Activated CD4-positive, alpha-beta T cell treated with anti-CD3 and anti-CD28 coated beads, Interleukin-10, Interleukin-2, amounts not matched to agents 100 ng/mL and 50 ng/mL, durations not matched to agents 16 hours and 8 hours (primary cell): ENCODE results near the gene MAEA.
"Not testable (repeated sequence)": the region's sequence is repeated elsewhere in the genome, so short reads cannot be mapped to it uniquely, and the experiment has no call there.

Experiments used
- DNase-seq: peaks from one replicate; pipeline ENCODE4 v3.0.0-alpha.2; 2020

MAEA gene

DNA sequence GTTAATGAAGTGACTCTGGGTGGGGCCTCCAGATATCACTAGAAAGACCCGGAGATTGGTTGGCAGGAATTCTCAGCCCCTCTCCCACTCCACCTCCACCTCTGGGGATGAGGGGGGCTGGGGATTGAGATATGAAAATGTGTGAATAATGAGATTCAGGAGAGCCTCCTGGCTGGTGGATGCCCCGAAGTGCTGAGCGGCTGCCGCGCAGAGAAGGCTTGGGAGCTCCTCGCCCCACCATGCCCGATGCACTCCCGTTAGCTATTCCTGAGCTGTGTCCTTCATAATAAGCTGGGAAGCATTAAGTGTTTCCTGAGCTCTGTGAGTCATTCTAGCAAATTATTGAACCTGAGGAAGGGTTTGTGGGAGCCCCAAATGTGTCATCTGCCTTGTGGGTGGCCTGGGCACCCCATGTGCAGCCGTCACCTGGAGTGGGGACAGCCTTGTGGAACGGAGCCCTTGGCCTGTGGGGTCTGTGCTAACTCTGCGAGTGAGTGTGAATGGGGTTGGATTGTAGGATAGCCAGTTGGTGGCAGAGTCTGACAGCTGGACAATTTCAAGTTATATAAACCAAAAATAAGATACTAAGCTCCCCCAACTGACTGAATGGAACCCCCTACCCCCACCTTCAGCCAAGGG, 4.4 kb upstream of the MAEA start:
- no peak for DNase-seq

DNA sequence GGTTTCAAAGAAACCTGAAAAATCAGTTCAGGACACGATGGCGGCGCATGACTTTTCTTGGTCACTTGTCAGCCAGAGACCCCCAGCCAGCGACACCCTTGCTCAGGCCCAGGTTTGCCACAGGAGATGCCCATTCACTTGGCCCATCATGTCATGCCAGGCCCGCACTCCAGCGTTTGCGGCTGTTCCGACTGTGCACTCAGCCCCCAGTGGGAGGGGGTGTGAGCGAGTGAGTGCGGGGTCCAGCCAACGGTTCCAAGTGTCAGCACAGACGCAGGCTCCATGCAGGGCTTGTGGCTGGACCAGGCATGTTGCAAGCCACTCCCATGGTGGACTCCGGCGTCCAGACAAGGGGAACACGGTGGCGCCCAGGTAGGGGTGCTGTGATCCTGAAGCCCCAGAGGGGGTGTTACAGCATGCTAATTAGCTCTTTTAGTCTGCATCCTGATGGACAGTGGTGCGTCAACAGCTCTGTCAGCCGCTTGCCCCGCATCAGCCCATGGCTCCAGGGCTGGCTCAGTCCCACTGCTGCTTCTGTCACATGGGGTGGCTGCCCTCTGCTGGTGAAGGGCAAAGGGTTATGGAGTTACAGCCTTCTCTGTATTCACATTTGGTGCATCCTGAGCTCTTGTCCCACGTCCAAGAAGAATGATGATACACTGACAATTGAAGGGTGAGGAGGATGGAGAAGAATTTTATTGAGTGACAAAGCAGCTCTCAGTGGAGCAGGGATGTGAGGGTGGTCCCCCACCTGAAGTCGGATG, 3.7 kb upstream of the MAEA start:
- peak; percentile 60 for DNase-seq

DNA sequence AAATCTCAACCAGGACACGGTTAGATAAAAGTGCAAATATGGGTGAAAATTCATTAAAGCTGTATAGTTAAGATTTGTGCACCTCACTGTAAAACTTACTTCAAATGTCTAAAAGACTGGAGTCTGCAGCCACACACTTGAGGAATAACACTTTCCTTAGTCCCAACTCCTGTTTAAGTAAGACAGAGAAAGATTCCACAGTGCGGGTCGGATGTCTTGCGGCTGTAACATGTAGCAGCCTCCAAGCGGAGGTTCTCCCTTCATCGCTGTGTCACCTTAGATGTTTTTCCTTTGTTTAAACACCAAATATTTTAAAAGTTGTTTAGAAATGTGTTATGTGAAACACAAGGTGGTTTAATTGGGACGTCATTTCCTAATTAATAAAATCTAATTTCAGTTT, 905 bp upstream of the MAEA start:
- DNase-seq = no peak

DNA sequence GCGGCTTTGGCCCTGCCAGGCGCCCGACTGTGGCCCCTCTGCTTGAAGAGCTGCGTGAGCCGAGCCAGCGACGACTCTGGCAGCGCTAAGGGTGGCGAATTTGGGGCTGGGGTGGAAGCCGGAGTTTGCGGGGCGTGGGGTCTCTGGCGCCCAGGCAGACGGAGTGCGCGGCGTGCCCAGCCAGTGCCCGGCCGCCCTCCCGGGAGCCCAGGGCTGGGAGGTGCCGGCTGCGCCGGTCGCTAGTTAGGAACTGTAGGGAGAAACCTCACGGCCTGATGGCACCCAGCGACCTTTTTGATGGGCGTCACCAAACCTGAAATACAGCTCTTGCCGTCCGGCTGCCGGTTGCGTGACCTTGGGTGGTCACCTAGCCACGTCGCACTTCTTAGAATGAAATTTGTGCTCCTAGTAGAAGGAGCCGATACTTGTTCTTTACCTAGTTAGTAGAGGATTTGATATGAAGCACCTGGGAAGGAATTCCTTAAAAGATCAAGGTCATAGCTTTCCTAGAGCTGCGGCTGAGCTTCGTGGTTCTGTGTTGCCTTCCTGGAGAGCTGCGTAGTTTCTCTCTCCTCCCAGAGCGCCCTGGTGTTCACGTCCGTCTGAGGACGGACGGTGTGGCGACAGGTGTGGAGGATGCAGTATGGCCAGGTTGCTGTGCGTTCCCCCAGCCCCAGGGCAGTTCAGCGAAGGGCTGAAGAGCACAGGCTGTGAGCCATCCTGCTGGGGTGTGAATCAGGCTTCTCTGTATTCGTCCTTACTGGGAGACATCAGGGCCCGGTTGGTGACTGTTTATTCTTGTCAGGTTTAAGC, 680 bp downstream of the MAEA start:
- peak; percentile 26 for DNase-seq

DNA sequence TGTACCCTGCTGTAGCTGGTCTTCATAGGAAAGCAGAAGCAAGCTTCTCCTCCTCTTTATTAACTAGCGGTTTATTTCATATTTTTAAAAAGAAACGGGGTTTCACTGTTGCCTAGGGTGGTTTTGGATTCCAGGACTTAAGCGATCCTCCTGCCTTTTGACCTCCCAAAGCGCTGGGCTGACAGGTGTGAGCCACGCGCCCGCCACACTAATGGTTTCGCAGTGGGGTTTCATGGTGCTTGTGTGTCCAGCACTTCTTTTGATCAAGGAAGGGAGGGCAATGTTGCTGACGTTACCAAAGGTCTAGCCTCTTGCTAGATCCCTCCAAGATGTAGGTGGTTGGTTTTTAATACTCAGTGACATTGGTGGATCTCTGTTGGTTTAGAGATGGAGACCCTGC, 1.4 kb downstream of the MAEA start:
- no peak for DNase-seq

DNA sequence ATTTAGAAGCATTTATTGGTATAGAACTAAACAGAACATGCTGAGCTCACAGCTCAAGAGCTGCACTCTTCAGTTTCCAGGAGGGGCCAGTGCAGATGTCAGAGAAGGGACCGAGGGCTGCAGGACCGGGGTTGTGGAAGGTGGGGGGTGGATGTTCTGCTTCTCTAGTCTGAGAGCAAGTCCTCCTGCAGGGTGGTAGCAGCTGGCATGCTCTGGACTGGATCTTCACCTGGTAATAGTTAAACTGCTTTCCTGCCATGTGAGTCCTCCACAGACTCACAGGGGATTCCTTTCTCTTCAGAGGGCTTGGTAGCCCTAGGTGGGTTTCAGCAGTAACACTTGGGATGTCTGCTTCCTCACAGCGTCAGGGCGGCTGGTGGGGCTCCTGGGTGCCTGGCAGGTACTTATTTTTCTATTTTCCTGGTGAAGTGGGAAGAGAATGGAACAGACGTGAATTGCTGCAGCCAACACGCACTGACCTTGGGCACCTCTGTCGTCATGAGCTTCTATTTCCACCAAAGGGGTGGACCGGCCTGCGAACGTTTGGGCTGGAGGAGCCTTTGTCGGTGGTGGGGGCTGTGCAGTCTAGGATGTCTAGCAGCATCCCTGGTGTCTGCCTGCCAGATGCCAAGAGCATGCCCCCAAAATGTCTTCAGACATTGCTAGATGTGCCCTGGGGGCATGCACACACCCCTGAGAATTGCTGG, 2.5 kb downstream of the MAEA start:
- DNase-seq = no peak

DNA sequence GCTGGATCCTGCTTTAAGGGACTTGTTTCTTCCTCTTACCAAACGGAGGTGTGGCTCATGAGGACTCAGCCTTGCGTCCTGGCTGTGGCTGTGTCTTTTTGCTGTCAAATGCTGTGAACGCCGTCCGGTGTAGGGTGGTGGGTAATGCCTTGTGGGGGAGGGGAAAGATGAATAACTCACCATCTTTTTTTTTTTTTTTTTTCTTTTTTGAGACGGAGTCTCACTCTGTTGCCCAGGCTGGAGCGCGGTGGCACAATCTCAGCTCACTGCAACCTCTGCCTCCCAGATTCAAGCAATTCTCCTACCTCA, 3.0 kb downstream of the MAEA start:
- DNase-seq = not testable (repeated sequence)

DNA sequence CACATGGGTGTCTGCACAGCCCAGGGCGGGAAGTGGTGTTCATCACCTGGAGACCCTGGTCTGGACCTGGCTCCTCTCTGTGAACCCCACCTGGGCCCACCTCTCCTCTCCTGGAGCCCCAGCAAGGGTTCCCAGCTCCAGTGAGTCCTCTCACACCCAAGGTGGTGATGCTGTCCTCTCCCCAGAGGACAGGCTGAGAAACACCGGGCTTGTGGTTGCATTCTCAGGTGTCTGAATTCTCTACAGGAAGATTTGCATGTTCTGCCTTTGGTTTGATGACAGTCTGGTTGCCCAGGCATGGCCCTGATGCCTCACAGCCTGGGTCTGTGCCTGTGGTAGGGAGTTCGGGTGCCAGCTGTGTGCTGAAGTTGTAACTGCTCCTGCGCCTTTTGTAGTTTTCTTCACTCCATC, 3.8 kb downstream of the MAEA start:
- no peak for DNase-seq

DNA sequence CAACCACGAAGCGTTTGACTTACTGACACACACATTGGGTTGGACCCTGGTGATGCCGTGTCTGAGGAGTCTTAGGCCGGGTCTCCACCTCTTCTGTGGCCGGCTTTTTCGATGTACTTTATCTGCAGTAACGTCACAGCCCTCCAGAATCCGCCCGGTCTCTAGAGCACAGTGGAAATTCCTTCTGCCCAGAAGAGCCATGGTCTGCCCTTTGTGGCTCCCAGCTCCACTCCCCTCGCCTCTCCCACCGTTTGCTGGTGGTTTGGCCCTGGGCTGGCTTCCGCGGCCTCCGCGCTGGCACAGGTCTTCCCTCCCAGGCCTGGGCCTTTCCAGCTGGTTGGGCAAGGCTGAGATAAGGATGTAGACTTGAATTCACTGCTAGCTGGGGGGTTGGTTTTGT, 4.3 kb downstream of the MAEA start:
- DNase-seq = no peak

DNA sequence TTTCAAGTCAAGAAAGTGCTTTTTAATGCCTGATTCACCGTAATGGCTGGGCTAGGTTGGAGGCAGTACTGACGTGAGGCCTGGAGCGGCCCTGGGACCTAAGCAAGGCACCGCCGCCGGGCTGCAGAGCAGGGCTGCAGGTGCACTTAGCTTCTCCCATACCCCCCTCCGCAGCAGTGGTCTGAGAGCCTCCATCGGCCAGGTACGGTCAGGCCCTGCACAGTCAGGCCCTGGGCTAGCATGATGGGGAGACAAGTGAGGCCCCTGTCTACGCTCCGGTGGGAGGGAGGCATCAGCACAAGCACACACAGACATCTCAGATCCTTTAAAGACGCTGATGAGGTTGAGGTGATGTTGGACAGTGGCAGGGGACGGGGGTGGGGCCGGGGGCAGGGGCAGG, 4.7 kb downstream of the MAEA start:
- DNase-seq = no peak

DNA sequence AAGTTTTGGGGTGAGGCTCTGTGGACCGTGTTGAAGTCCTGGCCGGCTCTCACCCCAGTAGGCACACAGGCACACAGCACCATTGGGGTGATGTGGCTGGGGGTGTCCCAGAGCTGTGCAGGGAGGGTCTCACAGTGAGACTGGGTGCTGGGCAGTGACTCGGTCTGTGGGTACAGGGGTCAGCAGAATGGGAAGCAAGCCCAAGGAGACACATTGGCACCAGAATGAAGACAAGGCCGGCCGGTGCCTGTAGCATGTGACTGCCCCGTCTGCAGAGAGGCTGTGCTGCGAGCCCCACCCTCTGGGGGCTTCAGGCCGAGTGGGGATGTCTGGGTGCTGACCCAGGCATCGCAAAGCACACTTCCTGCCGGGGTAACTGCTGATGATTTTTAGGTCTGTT, 5.2 kb downstream of the MAEA start:
- DNase-seq = no peak

DNA sequence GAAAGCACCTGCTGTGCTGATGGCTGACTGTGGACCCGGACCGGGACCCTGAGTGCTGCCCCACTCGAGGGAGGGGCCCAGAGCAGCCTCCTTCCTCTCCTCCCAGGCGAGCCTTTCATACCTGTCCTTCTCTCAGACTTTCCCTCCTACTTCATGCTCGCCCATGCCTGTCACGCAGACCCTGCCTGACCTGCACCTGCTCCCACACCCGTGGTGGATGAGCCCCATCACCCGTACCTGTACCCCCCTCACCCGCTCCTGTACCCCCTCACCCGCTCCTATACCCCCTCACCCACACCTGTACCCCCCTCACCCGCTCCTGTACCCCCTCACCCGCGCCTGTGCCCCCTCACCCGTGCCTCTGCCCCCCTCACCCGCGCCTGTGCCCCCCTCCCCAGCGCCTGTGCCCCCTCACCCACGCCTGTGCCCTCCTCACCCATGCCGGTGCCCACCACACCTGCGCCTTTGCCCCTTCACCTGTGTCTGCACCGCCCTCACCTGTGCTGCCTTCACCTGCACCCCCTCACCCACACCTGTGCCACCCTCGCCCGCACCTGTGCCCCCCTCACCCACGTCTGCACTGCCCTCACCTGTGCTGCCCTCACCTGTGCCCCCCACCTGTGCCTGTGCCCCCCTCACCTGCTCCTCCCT, 5.8 kb downstream of the MAEA start:
- no peak for DNase-seq

DNA sequence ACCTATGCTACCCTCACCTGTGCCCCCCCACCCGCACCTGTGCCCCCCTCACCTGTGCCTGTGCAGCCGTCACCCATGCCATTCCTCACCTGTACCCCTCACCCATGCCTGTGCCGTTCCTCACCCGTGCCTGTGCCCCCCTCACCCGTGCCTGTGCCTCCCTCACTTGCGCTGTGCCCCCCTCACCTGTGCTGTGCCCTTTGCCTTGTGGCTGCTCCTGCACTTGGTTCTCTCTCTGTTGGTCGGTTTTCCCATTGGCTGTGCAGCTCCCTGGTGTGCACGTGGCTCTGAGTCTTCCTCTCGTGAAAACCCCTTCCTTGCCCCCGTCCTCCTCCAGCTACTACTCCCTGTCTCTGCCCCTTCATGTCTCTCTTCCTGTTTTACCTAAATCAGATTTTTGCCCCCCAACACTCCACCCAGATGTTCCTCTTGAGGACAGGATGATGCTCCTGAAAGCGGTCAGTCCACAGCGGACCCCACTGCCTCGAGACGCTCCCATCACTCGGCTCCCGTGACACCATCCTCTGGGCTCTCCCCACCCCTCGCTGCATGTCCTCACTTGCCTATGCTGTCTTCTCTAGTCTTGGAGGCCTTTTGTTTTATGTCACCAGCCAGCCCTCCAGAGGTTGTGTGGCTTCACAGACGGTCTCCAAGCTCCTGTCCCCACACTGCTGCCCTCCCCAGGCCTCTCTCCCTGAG, 6.8 kb downstream of the MAEA start:
- no peak for DNase-seq

DNA sequence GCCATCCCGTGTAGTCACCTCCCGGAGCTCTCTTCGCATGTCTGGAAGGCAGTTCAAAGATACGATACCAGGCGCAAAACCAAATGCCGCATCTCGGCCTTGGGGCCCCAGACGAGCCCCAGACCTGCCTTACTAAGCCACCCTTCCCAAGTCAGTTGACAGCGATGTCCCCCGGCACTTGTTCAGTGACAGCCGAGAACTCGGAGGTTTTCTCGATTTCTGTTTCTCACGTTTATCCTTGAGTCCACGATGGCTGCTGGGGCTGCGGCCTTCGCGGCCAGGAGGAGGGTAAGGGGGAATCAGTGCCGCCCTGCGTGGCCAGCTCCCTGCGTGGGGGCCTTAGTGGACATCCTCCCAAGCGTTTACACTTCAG, 7.3 kb downstream of the MAEA start:
- no peak for DNase-seq

DNA sequence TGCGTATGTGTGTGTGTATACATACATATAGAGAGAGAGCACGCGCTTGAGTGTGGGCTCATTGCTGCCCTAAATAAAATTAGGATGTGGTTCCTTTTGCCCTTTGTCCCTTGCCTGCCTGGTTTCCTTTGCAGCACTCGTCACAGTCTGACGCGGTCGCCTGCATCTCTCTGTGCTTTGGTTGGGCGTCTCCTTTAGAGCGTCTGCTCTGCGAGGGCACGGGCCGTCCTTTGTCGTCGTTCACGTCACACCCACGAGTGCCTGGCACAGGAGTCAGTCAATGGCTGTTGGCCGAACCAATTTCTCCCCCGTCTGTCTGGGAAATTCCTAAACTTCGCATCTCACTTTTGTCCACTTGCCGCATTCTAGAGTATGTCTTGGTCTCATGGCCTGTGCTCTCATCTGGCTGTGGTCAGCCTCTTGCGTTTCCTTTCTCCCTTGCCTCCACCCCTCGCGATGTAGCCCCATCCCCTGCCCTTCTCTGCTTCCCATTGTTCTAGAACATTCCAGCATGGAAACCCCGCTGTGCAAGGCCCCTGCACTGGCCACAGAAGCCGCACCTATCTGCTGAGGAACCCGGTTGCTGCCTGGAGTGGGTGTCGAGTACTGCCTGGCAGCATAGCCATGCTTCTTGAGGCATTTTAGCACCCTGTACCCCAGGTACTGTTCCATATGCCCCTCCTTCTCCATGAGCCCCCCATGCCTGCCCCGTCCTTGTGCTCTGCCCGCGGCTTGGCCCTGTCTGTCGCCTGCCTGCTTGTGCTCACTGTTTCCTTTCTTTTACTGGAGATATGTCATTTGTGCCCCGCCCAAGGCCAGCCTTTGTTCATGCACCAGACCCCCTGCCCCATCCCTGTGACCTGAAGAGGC, 8.0 kb downstream of the MAEA start:
- no peak for DNase-seq

DNA sequence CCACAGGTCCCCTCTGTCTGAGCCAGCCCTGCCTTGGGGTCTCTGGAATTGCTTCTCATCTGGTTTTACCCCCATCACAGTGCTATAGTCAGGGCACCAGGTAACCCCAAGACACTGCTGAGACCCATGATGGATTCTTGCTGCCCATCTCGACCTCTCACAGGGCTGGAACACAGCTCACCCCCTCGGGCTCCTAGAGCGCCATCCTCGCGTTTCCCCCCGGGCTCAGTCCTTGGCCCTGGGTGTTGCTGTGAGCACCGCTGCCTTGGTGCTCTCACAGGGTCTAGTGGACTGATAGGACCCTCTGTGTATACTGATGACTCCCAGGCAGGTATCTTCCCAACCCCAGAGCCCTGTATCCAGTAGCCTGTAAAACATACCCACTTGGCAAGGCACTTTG, 8.8 kb downstream of the MAEA start:
- no peak for DNase-seq

DNA sequence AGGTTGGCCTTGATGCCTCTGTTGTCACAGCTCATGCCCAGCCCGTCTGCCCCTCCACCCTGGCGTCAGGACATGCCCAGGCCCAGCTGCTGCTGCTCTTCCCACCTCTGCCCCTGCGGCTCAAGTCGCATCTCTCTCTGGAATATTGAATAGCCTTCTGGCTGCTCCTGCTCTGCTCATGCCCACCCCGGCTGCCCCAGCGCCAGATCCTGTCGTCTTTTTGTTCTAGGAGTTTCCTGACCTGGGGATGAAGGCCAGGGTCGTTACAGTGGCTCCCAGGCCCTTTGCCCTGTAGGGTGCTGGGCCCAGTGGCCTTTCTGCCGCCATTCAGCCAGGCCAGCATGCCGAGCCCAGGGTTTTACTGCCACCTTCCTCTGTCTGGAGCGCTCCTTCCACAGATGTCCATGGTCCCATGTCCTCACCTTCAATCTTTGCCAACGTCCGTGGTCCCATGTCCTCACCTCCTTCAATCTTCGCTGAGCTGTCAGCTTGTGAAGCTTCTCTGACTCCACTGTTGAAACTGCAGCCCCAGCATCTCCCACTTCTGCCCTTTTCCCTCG, 9.7 kb downstream of the MAEA start:
- DNase-seq = no peak

DNA sequence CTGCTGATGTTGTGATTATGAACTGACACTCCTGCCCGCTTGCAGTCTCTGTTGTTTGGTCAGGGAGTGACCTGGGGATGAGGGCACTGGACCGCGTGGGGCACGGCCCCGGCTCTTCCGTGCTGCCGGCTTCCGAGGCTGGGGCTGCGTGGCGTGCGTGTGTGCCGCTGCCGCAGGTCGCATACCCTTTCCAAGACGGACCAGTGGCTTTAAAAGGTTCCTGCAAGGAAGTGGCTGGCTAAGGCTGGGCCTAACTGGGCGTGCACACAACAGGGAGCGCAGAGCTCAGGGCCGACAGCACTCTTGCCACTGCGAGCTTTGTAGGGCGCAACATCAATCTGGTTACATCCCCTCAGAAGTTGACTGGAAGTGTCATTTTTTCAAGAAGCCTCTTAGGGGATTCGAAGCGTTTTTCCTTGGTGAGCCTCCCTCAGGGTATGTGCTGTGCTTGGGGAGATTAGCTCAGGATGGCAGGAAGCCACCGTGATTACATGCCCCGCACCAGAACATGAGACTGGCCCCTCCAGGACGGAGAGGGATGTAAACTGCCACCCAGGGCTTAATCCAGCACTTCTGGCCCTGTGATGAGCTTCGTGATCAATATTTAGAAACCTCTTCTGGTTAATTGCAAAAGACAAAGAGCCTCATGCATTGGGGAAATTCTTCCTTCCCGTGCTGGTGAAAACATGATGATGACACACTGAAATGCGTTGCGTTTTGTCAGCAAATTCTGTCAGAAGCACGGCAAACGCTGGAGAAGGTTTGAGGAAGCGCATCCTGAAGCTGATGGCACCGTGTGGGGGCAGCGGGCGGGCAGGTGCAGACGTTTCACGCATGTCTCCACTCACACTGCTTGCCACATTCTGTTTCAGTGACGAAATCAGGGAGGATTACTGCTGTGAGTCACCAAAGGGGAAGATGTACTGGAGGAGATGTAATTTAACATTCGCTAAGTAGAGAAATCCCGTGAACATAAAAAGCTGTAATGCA, 11.1 kb downstream of the MAEA start:
- peak; percentile 55 for DNase-seq

DNA sequence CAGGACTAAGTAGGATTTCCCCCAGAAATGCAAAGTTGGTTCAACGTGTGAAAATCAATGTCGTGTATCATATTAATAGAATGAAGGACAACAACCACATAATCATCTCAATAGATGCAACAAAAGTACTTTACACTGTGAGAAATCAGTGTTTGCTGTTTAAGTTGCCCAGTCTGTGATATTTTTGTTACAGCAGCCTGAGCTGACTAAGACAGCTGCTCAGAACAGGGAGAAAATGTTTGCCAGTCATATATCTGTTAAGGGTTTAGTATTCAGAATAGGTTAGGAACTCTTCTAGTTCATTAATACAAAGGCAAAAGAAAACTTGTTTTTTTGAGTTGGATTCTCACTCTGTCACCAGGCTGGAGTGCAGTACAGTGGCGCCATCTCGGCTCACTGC, 12.5 kb downstream of the MAEA start:
- no peak for DNase-seq

DNA sequence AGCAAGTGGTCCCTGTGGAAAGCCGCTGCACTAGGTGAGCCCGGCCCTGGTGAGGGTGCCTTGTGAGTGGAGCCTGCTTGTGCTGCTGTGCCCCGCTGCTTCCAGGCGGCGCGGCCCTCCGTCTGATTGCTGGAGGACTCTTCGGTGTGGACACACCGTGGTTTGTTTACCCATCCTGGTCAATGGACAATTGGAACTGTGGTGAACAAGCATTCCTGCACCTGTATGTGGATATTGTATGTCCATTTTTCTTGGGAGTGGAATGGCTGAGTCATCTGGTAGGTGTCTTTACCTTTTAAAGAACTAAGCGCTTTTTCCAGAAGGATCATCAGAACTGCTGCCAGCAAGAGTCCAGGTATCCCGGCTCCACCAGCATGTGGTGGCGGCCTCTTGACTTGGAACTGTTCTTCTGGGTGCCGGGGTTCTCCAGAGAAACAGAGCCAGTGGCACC, 15.6 kb downstream of the MAEA start:
- DNase-seq = no peak
